GM12878 (cell line): ENCODE data around the gene CERK. TPM values are rescaled to one million over a fixed set of nuclear protein-coding genes. Genes with fewer than 3 reads are reported as not detected.

ENCODE experiments used
- ATAC-seq: fragments of 200-7000 bp; cut with Tn5 transposase; 3 replicates; pipeline ENCODE4 v1.9.1; 2020; ENCODE audit warnings: mild to moderate bottlenecking, moderate library complexity
- BruUV-seq: library from RNA; stranded (reverse); fragments of 400-500 nt; replicated peaks from 2 replicates; lab custom pipeline; 2021; lab: Mats Ljungman, UMichigan
- CTCF ChIA-PET: fragments of 300-600 bp; sonication (Branson Sonifier 250); formaldehyde crosslinking; extraction: SDS; loops from one replicate; lab custom pipeline; 2021; ENCODE audit warnings: inconsistent platforms; lab: Yijun Ruan, JAX
- POLR2A ChIA-PET: fragments of 350-600 bp; formaldehyde crosslinking; extraction: SDS; loops from one replicate; lab custom pipeline; 2021; ENCODE audit warnings: inconsistent platforms; lab: Charles Lee
- RAD21 ChIA-PET: fragments of 300-600 bp; sonication (Branson Sonifier 250); formaldehyde crosslinking; loops from one replicate; lab custom pipeline; 2023; ENCODE audit warnings: antibody characterized with exemption; ENCODE audit not compliant: unreplicated experiment; lab: Charles Lee
- SMC1A ChIA-PET: fragments of 300-600 bp; sonication (Branson Sonifier 250); formaldehyde crosslinking; loops from one replicate; lab custom pipeline; 2023; ENCODE audit not compliant: unreplicated experiment, uncharacterized antibody; lab: Charles Lee
- DNase-seq: peaks from one replicate; pipeline ENCODE4 v3.0.0-alpha.2; 2011; ENCODE audit warnings: low read depth, low spot score
- FAIRE-seq: peaks from 3 replicates; lab custom pipeline; 2011; peaks lifted over from hg19 to GRCh38; lab: Jason Lieb, UNC
- H2AFZ ChIP-seq: 2 replicates; pipeline ENCODE4 v1.6.0; 2011; ENCODE audit warnings: low read depth, low read length, control low read depth; ENCODE audit not compliant: control insufficient read depth
- H3K27ac ChIP-seq: 2 replicates; pipeline ENCODE4 v1.5.1; 2011; ENCODE audit warnings: control low read depth; ENCODE audit not compliant: control insufficient read depth, insufficient read depth
- H3K27me3 ChIP-seq, 2 experiments: replicated peaks in 1 of 2; 2 replicates each; pipeline versions ENCODE4 v1.6.0 to v1.6.1; 2011; ENCODE audit warnings: low read length in 1 of 2; ENCODE audit not compliant: control insufficient read depth in 2 of 2, insufficient read depth in 2 of 2
- H3K36me3 ChIP-seq, 2 experiments: 2 replicates each; pipeline ENCODE4 v1.5.1; 2011; ENCODE audit warnings: low read length in 1 of 2; ENCODE audit not compliant: control insufficient read depth in 2 of 2, insufficient read depth in 2 of 2
- H3K4me1 ChIP-seq: 2 replicates; pipeline ENCODE4 v1.6.1; 2011; ENCODE audit warnings: mild to moderate bottlenecking, low read length, moderate library complexity, mixed read lengths; ENCODE audit not compliant: control insufficient read depth, insufficient read depth
- H3K4me2 ChIP-seq: 2 replicates; pipeline ENCODE4 v1.6.0; 2011; ENCODE audit warnings: control low read depth; ENCODE audit not compliant: control insufficient read depth, insufficient read depth
- H3K4me3 ChIP-seq: fragments of 200-600 bp; sonication (generic); 2 replicates; pipeline ENCODE4 v1.5.1; 2016
- H3K79me2 ChIP-seq: 2 replicates; pipeline ENCODE4 v1.6.0; 2011; ENCODE audit warnings: low read length; ENCODE audit not compliant: control insufficient read depth, insufficient read depth
- H3K9ac ChIP-seq: 2 replicates; pipeline ENCODE4 v1.8.0; 2011; ENCODE audit warnings: low read length, control low read depth, mixed read lengths; ENCODE audit not compliant: control insufficient read depth, insufficient read depth
- H3K9me3 ChIP-seq: replicated peaks from 3 replicates; pipeline ENCODE4 v1.5.1; 2011; ENCODE audit warnings: mild to moderate bottlenecking, low read length; ENCODE audit not compliant: control insufficient read depth, insufficient read depth
- H4K20me1 ChIP-seq: 2 replicates; pipeline ENCODE4 v1.6.0; 2011; ENCODE audit not compliant: control insufficient read depth, insufficient read depth
- BHLHE40 ChIP-seq, 2 experiments: fragments of 450-650 bp in 1 of 2; IDR thresholded peaks; 2 replicates each; pipeline ENCODE4 v1.6.1; 2011 to 2017; ENCODE audit warnings: low read depth in 2 of 2, borderline replicate concordance in 1 of 2, improper control_type of control experiment in 1 of 2, low read length in 1 of 2, mild to moderate bottlenecking in 1 of 2
- FOXK2 ChIP-seq: fragments of 450-650 bp; IDR thresholded peaks from 2 replicates; pipeline ENCODE4 v1.6.1; 2017; ENCODE audit warnings: mild to moderate bottlenecking, moderate library complexity
- HDGF ChIP-seq: fragments of 450-650 bp; IDR thresholded peaks from 2 replicates; pipeline ENCODE4 v1.6.1; 2016; ENCODE audit warnings: antibody characterized with exemption
- WGBS: methylation state at CpG from one replicate; pipeline ENCODE4 v1.1.6; 2016; ENCODE audit warnings: low lambda C conversion rate; ENCODE audit not compliant: insufficient replicate concordance, insufficient coverage; ENCODE audit errors: missing lambda C conversion rate; 5-methylcytosine and 5-hydroxymethylcytosine counted together
- in situ Hi-C: fragments of 300-500 bp; cut with MboI; formaldehyde crosslinking; loops from 9 replicates; pipeline ENCODE4 v1.14.3; 2018; ENCODE audit warnings: mixed read lengths
- intact Hi-C: fragments of 100-400 bp; cut with micrococcal nuclease; formaldehyde crosslinking; loops from one replicate; pipeline ENCODE4 v1.14.2; 2022; ENCODE audit not compliant: unreplicated experiment
- polyA plus RNA-seq, 11 experiments: library from polyadenylated mRNA; depleted of rRNA in 4 of 11; unstranded in 6 of 11; stranded (reverse) in 5 of 11; fragments of >200 nt; fragmentation: Nextera tagmentation in 4 of 11; fragmentation: Illumina TruSeq in 1 of 11; extraction: Ambion mirVana in 4 of 11; extraction: Trizol in 1 of 11; gene quantifications; 1 replicate in 1 of 11; 2 replicates in 10 of 11; pipeline versions ENCODE4 v1.2.1 to v1.2.3, GENCODE V29; 2011 to 2016; ENCODE audit warnings: inconsistent platforms in 2 of 11, missing spikeins in 2 of 11, low read depth in 1 of 11
- total RNA-seq, 4 experiments: library from RNA; depleted of rRNA in 3 of 4; stranded (reverse); fragments of >200 nt in 3 of 4; fragmentation: Illumina TruSeq in 1 of 4; extraction: Trizol in 1 of 4; gene quantifications; 2 replicates each; pipeline versions ENCODE4 v1.2.1 to v1.2.3, GENCODE V29; 2013 to 2021

Gene CERK
- total and polyA plus RNA-seq, 10 of the 15 experiments (the other 5 are each of a cell fraction or from before 2014, with no cell fraction given): 4.0 to 41.1 (median 30.2) TPM

DNA sequence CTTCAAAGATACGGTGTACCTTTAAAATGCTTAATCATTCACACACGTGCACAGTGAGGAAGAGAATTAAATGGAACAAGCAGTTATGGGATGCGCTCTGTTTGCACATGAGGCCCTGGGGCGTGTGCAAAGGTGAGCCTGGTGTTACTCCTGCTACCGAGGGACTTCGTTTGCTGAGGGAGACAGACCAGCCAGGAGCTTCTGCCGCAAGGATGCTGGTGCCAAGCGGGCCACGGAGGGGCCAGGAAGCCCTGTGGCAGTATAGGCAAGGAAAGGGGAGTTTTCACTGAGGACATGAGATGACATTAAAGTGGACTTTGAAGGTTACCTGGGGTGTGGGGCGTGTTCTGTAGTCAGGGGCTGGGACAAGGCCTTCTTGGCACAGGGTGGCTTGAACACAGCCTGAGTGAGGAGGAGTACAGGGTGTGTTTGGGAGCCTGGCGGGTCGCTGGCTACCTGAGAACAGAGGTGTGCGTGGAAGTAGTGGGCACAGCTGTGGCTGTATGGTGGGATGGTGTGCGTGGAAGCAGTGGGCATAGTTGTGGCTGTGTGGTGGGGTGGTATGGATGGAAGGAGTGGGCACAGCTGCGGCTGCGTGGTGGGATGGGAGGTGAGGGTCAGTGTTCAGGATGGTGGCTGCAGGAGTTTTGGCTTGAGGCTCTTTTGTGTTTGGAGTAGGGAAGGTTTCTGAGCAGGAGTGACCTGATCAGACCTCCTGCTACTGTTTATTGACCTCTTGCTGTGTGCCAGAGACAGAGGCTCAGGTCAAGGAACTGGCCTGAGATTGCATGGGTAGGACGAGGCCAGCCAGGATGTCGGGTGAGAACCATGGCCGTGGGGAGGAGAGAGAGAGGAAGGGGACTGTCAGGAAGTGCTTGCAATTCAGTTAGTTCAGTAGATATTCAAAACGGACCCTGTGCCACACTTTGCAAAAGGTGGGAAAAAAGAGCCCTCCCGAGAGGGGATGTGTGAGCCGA lies 38.1 kb upstream of the CERK start:
- FAIRE-seq (no peak), DNase-seq (no peak), ATAC-seq (no peak)
- no peaks in the 10 kb centered on the region for H3K27me3 ChIP-seq
- peaks cover 71% of the 10 kb centered on the region for H3K79me2 ChIP-seq
- ChIA-PET POLR2A (interaction anchor here (0.6 to 5.2 kb wide), 2 partner anchors 12 to 379 kb away, joined by 11 to 56 read pairs; partner anchors contain the start of gene TBC1D22A), CTCF (interaction anchor here (1.2 to 8.2 kb wide), 4 partner anchors 16 to 26 kb away, joined by 3 to 117 read pairs (median 26); partner anchors contain the start of gene TBC1D22A), SMC1A (interaction anchor here (0.7 to 5.9 kb wide), 9 partner anchors 10 to 40 kb away, joined by 3 to 72 read pairs (median 4); partner anchors contain the start of gene TBC1D22A), RAD21 (interaction anchor here (0.7 to 3.8 kb wide), 3 partner anchors 9 to 18 kb away, joined by 3 to 82 read pairs (median 38); partner anchors contain the start of gene TBC1D22A)
- peaks cover 1 to 3% of the 10 kb centered on the region in 2 experiments; a peak in 2 of 4 replicates for H3K36me3 ChIP-seq
- BruUV-seq: no TSS peak
- WGBS: 31% methylated on average over 22 of the region's 22 CpGs
- H4K20me1 ChIP-seq: peaks cover 6% of the 10 kb centered on the region
- peak overlapping the region; percentile 75 for H3K4me2 ChIP-seq
- in situ Hi-C loops (no loop called here), intact Hi-C loops (loop anchor here (10.0 kb wide), 1 partner anchor 181 kb away; no protein-coding TSS in a partner anchor)
- no peaks in the 10 kb centered on the region for H3K9me3 ChIP-seq
- H3K4me1 ChIP-seq: peaks cover 54% of the 10 kb centered on the region
- peak overlapping the region; percentile 59 for H3K9ac ChIP-seq
- H2AFZ ChIP-seq: no peak overlapping the region
- H3K27ac ChIP-seq: peak overlapping the region; percentile 94
- no peak for TF ChIP-seq FOXK2
- TF ChIP-seq BHLHE40 (IDR thresholded peaks at IDR 0.05; ENCODE audit: borderline replicate concordance in 1 of 2, low read depth in 2 of 2, low read length in 1 of 2): peak in 1 of 2 experiments; percentile 22; a peak in 1 of 4 replicates
- peak; percentile 65; the same call in 1 of the 2 replicates for TF ChIP-seq HDGF
- H3K4me3 ChIP-seq: peak overlapping the region; percentile 73
